Glomerular endothelial cell (primary cell): ENCODE measurements around the gene GULP1. TPM values are rescaled to one million over a fixed set of nuclear protein-coding genes. Genes with fewer than 3 reads are reported as not detected.
"Not testable (repeated sequence)": the region's sequence is repeated elsewhere in the genome, so short reads cannot be mapped to it uniquely, and the experiment has no call there.

ENCODE experiments used
- DNase-seq: peaks from one replicate; pipeline ENCODE4 v3.0.0-alpha.2; 2011; ENCODE audit warnings: low read depth, low spot score; ENCODE audit errors: extremely low read depth
- total RNA-seq: library from RNA; depleted of rRNA; stranded (reverse); fragments of >200 nt; gene quantifications from 2 replicates; pipeline ENCODE4 v1.2.3, GENCODE V29; 2015

GULP1 gene
- total RNA-seq, 1 donor from 2014 or later: 33.8 TPM

DNA sequence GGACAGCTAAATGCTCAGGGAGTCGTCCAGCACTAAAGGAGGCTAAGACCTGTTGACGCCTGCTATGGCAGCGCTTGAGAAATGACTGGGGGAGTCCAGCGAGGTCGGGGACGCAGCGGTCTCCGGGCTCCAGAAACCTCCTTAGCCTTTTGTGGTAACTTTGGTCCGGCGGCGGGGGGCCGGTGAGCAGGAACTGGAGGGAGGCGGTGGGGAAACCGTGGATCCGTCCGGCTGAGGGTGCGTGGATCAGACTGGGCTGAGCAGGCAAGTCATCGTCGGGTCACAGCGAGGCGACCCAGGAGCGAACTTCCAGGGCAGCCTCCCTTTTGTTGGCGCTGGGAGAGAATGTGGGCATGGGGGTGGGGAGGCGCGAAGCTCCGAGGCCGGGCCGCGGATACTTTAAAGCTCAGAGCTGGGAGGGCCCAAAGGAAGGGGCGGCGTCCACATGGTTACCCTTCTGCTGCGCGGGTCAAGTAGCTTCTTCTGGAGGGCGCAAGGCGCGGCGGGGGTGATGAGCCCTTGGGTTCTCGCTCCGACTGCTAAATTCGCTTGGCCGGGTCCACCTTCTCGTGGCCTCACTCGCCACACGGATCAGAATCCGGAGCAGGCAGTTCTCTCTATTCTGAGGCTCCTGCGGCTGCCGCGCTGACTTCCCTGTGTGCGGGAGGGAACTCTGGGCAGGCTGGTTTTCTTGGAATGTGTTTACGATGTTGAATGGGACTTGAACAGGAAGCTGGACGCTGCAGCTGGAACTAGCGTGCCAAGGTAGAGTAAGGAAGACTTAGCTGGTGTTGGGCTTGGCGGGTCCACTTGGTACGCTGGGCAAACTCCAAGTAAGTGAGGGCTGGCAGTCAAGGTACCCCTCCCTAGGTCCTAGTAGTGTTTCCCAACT, 920 bp downstream of the GULP1 start:
- no peak for DNase-seq

DNA sequence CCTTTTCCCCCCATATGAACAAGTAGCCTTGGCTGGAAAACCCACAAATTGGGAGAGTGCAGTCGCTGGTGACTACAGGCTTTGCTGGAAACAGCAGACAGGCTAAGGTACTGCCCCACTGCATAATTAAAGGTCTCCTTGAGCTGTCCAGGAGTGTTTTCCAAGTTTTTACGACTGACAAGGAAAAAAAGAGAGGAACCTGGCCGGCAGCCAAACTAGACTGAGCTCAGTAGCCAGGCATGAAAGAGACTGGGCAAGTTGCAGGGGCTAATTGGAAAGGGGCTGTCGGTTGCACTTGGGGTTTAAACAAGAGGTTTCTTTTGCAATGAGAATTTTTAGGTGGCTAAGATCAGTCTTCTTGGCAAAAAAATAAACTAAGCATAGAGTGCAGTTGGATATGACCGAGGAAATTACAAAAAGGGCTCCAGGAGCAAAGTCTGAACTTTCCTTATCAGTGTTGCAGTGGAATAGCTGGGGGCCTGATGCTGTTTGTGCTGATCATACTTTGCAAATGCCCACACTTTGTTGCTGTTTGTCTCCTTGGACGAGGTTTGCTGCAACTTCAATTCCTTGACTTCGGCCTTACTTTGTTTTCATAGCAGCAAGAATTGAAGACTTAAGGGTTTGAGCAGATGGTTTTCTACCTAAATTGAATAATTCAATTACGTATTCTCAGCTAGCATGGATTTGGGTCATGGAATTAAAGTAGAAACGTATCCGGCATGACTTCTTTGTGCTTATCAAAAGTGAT, 2.1 kb downstream of the GULP1 start:
- DNase-seq: no peak

- DNase-seq: no peak
Observed at GRCh38 chr2:188294352-188294926, 2.8 kb downstream of the GULP1 start.

DNA sequence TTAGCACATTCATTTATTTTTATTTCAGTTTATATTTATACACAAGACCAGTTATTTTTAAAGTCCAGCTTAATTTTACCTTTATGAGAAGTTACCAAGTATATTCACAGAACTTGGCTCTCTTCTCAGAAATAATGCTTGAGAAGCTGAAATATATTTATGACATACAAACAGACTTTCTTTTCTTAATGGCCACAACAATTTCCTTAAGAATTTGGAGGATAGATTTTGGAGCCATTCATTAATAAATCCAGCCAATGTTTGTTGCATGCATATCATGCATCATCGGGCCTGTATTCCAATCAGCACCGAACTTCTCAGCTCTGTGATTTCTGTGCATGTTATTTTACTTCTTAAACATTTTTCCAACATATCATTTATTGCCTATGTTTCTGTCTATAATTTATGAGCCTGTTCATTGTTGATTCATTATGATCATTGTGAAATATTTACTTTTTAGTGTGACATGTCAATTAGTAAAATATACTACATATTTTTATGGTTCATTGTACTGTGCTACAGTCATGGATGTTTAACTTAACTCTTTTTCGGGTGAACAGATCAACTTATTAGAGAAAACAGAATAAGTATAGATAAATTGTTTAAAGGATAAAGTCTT, 3.5 kb downstream of the GULP1 start:
- no peak for DNase-seq

DNA sequence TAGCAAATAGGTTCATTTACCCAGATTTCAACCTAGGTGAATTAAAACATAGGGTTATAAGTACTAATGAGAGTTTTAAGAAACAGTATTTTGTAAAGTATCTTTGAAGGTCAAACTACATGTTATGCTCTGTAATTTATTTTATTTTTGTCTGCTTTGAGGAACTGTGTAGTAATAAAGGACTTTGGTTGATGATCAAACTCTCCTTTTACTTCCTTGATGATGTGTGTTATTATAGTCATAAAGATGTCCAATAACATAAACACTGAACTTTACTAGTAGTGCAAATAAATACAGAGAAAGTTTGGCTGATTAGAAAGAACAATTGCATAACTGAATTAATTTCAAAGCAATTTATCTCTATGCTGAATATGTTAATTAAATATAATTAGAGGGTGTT, 6.3 kb downstream of the GULP1 start:
- DNase-seq: no peak

- not testable (repeated sequence) for DNase-seq
Observed at GRCh38 chr2:188298937-188299371, 7.3 kb downstream of the GULP1 start.

DNA sequence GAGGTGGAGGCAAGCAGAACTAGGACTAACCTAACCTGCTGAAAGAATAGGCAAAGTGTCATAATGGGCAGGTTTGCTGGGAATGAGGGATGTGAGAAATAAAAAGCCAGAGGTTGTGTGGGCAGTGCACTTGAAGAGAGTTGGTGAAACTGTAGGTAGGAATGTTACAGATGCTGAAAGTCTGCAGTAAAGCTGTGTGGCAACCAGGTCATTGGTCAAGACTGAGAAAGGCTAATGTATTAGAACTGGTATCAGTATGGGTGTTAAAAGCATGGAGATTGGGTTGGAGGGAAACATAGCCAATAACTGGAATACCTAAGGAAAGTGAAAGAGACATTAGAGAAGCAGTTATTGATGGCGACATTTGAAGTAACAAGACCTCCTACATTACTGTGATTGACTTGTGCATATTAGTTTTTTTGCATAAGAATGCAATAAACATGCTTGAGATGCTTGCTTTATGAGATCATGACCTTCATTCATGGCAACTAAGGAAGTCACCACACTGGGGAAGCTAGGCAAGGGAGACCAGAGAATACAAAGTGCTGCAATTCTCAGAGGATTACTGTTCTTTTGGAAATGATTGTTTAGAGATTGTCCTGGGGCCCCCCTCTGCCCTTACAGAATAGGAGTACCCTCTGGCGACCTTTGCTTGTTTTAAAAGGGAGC, 11.8 kb downstream of the GULP1 start:
- no peak for DNase-seq

DNA sequence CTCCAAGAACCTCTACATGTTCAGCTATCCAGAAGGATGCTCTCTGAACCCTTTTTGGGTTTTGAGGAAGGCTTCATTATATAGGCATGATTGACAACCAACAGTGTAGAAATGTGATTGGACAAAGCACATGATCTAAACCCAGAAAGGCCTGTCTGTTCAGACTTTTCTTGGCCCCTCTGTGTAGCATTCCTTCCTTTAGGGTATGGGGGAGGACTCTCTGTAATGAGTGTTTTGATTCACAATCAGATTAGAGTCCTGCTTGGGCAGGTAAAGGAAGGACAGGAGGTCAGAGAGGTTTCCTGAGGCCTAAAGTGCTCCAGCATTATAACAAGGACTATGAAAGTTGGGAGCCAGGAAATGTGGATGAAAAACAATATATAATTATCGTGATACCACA, 13.6 kb downstream of the GULP1 start:
- DNase-seq: no peak

- no peak for DNase-seq
Observed at GRCh38 chr2:188306271-188306670, 14.6 kb downstream of the GULP1 start.

DNA sequence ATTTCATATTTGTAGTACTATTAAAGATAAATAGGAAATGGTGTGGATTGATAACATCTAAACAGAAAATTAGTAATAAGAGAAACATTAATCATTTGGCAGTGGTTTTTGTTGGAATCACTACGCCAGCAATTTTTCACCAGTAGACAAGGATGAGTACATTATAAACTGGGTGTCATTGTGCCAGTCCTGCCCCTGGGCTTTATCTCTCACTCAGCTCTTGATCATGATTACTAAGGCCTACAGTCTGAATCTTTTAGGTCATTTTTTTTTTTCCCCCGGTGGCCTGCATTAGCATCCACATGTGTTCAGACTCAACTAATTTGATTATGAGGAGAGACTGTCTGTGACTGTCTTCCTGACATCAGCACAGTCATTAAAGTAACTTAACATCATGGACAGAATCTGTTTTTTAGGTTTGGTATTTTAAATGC, 16.2 kb downstream of the GULP1 start:
- DNase-seq: no peak

DNA sequence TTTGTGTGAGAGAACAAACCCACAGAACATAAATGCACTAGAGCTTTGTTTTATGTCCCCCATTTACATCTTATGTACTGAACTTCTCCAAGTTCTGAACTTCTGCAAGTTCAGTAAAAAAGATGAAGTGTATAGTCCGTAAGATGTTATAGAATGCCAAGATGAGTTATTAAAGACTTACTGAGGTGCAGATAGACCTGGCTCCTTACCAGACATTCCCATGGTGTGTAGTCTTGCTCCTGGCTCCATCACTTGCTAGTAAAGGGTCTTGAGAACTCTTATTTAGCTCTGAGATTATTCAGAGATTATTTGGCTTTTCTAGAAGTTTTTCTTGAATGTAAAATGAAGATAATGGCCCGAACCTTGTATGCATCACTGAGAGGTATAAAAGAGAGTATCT, 16.8 kb downstream of the GULP1 start:
- no peak for DNase-seq

GRCh38 chr2:188309364-188309763, 17.7 kb downstream of the GULP1 start:
- DNase-seq: no peak

- DNase-seq: no peak
Observed at GRCh38 chr2:188314314-188315054, 22.8 kb downstream of the GULP1 start.

- DNase-seq: no peak
Observed at GRCh38 chr2:188315750-188316149, 24.1 kb downstream of the GULP1 start.

DNA sequence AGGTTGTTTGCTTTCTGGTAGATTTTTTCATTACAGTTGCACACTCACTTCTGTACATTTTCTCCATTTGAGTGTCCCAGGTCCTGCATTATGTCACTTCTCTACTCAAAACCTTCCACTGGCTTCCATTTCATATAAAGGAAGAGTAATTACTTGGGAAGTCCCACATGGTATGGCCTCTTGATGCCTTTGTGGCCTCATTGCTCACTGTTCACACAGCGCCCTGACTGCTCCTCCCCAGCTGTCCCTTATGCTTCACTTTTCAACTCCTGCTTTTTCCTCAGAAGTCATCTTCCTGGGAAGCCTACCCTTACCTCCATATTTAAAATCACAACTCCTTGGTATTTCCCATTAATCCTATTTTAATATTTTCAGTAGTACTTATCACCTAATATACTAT, 24.7 kb downstream of the GULP1 start:
- no peak for DNase-seq

GRCh38 chr2:188316791-188317423, 25.2 kb downstream of the GULP1 start:
- DNase-seq: no peak

- no peak for DNase-seq
Observed at GRCh38 chr2:188318161-188318749, 26.6 kb downstream of the GULP1 start.

DNA sequence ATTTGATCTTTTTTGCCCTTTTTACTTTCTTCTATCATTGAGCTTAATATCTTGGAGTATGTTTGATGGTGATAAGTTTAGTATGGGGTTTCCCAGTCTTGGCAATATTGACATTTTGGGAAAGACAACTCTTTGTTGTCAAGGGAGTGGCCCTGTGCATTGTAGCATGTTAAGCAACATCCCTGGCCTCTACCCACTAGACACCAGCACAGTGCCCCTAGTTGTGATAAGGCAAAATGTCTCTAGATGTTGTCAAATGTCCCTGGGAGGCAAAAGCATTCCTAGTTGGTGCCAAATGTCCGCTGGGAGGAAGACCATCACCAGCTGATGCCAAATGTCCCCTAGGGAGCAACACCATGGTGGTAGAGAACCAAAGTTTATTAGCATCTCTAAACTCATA, 28.2 kb downstream of the GULP1 start:
- no peak for DNase-seq

DNA sequence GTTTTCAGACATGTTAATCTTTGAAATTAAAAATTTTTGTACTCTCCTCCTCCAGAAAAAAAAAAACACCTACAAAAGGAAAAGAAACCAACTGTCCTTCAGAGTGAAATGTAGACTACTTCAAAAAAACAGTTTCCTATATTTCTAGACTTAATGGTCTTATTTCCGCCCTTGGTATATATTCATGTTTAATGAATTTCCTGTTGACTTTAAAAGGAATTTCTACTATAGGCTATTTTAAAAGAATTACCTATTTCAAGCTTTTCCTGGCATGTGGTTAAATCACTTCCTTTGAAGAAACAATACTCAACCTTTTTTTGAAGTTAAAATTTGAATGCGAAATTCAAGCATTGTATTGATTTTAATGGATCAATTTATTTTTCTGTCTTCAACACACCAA, 29.2 kb downstream of the GULP1 start:
- DNase-seq: no peak
